Neural cell (in vitro differentiated cells): ENCODE results near the gene GSG1L. TPM values are rescaled to one million over a fixed set of nuclear protein-coding genes. Genes with fewer than 3 reads are reported as not detected.

Source experiments
- H2AFZ ChIP-seq: fragments of 200-600, 300-800 bp; sonication (generic), shearing (Covaris generic); 2 replicates; pipeline ENCODE4 v1.6.0; 2014; ENCODE audit warnings: low read depth, mild to moderate bottlenecking, antibody characterized with exemption, low read length, moderate library complexity
- H3F3A ChIP-seq: fragments of 200-600 bp; shearing (Covaris generic); 2 replicates; pipeline ENCODE4 v1.6.1; 2016; ENCODE audit warnings: mild to moderate bottlenecking, moderate library complexity, mixed read lengths, antibody characterized with exemption, low read length; ENCODE audit not compliant: insufficient read depth, poor library complexity, severe bottlenecking
- H3K27ac ChIP-seq: fragments of 200-600, 300-800 bp; sonication (generic), shearing (Covaris generic); 2 replicates; pipeline ENCODE4 v1.5.1; 2014; ENCODE audit warnings: mild to moderate bottlenecking, low read length, moderate library complexity
- H3K27me3 ChIP-seq: fragments of 300-800, 200-600 bp; sonication (generic), shearing (Covaris generic); 2 replicates; pipeline ENCODE4 v1.6.0; 2014; ENCODE audit warnings: mild to moderate bottlenecking, low read depth, low read length, moderate library complexity; ENCODE audit not compliant: insufficient read depth
- H3K36me3 ChIP-seq: fragments of 300-800, 200-600 bp; sonication (generic), shearing (Covaris generic); 2 replicates; pipeline ENCODE4 v1.5.1; 2014; ENCODE audit warnings: mild to moderate bottlenecking, antibody characterized with exemption, low read length, moderate library complexity; ENCODE audit not compliant: insufficient read depth
- H3K4me2 ChIP-seq: fragments of 300-800, 200-600 bp; sonication (generic), shearing (Covaris generic); 2 replicates; pipeline ENCODE4 v1.6.0; 2014; ENCODE audit warnings: mild to moderate bottlenecking, low read length
- H3K4me3 ChIP-seq: fragments of 300-800, 200-600 bp; sonication (generic), shearing (Covaris generic); 2 replicates; pipeline ENCODE4 v1.5.1; 2014; ENCODE audit warnings: mild to moderate bottlenecking, low read length, moderate library complexity
- H3K79me2 ChIP-seq: fragments of 200-600 bp; shearing (Covaris generic); replicated peaks from 2 replicates; pipeline ENCODE4 v1.6.0; 2014; ENCODE audit warnings: mild to moderate bottlenecking, low read length, moderate library complexity; ENCODE audit not compliant: insufficient read depth
- H3K9ac ChIP-seq: fragments of 300-800, 200-600 bp; sonication (generic), shearing (Covaris generic); 2 replicates; pipeline ENCODE4 v1.6.1; 2016; ENCODE audit warnings: mild to moderate bottlenecking, low read length, mixed read lengths
- H3K9me2 ChIP-seq: fragments of 200-600 bp; shearing (Covaris generic); 2 replicates; pipeline ENCODE4 v1.6.1; 2016; ENCODE audit warnings: mild to moderate bottlenecking, low read length, mixed read lengths; ENCODE audit not compliant: insufficient read depth
- H3K9me3 ChIP-seq: fragments of 200-600, 300-800 bp; sonication (generic), shearing (Covaris generic); 2 replicates; pipeline ENCODE4 v1.6.1; 2016; ENCODE audit warnings: mild to moderate bottlenecking, mixed run types, low read length, moderate library complexity, mixed read lengths
- H4K20me1 ChIP-seq: fragments of 200-600 bp; shearing (Covaris generic); 2 replicates; pipeline ENCODE4 v1.6.1; 2016; ENCODE audit warnings: mild to moderate bottlenecking, mixed run types; ENCODE audit not compliant: insufficient read depth
- CTCF ChIP-seq: fragments of 450-650 bp; IDR thresholded peaks from 2 replicates; pipeline ENCODE4 v1.5.1; 2014; ENCODE audit warnings: antibody characterized with exemption, mild to moderate bottlenecking, moderate library complexity; ENCODE audit not compliant: poor library complexity, severe bottlenecking
- EP300 ChIP-seq: fragments of 450-650 bp; conservative IDR thresholded peaks from 2 replicates; pipeline ENCODE4 v1.6.1; 2014; ENCODE audit warnings: antibody characterized with exemption, mild to moderate bottlenecking, moderate library complexity; ENCODE audit not compliant: poor library complexity, severe bottlenecking
- EZH2 ChIP-seq: fragments of 200-600, 300-800 bp; shearing (Covaris generic), sonication (generic); IDR thresholded peaks from 2 replicates; pipeline ENCODE4 v1.6.1; 2014; ENCODE audit warnings: antibody characterized with exemption, low read length, borderline replicate concordance, mild to moderate bottlenecking; ENCODE audit not compliant: insufficient read depth, poor library complexity, severe bottlenecking
- MXI1 ChIP-seq: fragments of 450-650 bp; conservative IDR thresholded peaks from 2 replicates; pipeline ENCODE4 v1.6.1; 2014; ENCODE audit warnings: antibody characterized with exemption, mild to moderate bottlenecking; ENCODE audit not compliant: poor library complexity, severe bottlenecking
- POLR2AphosphoS5 ChIP-seq: IDR thresholded peaks from 2 replicates; pipeline ENCODE4 v1.6.1; 2012
- RAD21 ChIP-seq: fragments of 450-650 bp; conservative IDR thresholded peaks from 2 replicates; pipeline ENCODE4 v1.6.1; 2014; ENCODE audit warnings: antibody characterized with exemption, mild to moderate bottlenecking, moderate library complexity
- SMC3 ChIP-seq: fragments of 450-650 bp; conservative IDR thresholded peaks from 2 replicates; pipeline ENCODE4 v1.6.1; 2014; ENCODE audit warnings: antibody characterized with exemption, mild to moderate bottlenecking, moderate library complexity; ENCODE audit not compliant: poor library complexity
- TAF1 ChIP-seq: IDR thresholded peaks from 2 replicates; pipeline ENCODE4 v1.6.1; 2012; ENCODE audit warnings: low read depth
- polyA plus RNA-seq: library from polyadenylated mRNA; depleted of rRNA; stranded (reverse); fragments of >200 nt; gene quantifications from 2 replicates; pipeline ENCODE4 v1.2.3, GENCODE V29; 2014
- TF ChIP-seq, protein P1 (sequence below): IDR thresholded peaks from 2 replicates; pipeline ENCODE4 v1.6.1; 2012; ENCODE audit warnings: borderline replicate concordance

GSG1L gene
- polyA plus RNA-seq, 1 donor from 2014 or later, result 0.85 TPM

- Histone ChIP-seq H3K9ac (no peak overlapping the region), H3F3A (no peaks in the 10 kb centered on the region), H3K36me3 (no peaks in the 10 kb centered on the region), H3K9me2 (no peaks in the 10 kb centered on the region), H2AFZ (no peak overlapping the region), H3K27ac (no peak overlapping the region), H3K27me3 (no peaks in the 10 kb centered on the region), H3K4me3 (no peak overlapping the region), H3K9me3 (no peaks in the 10 kb centered on the region), H3K79me2 (no peaks in the 10 kb centered on the region), H4K20me1 (no peaks in the 10 kb centered on the region), H3K4me2 (no peak overlapping the region)
- TF ChIP-seq, protein P1, sequence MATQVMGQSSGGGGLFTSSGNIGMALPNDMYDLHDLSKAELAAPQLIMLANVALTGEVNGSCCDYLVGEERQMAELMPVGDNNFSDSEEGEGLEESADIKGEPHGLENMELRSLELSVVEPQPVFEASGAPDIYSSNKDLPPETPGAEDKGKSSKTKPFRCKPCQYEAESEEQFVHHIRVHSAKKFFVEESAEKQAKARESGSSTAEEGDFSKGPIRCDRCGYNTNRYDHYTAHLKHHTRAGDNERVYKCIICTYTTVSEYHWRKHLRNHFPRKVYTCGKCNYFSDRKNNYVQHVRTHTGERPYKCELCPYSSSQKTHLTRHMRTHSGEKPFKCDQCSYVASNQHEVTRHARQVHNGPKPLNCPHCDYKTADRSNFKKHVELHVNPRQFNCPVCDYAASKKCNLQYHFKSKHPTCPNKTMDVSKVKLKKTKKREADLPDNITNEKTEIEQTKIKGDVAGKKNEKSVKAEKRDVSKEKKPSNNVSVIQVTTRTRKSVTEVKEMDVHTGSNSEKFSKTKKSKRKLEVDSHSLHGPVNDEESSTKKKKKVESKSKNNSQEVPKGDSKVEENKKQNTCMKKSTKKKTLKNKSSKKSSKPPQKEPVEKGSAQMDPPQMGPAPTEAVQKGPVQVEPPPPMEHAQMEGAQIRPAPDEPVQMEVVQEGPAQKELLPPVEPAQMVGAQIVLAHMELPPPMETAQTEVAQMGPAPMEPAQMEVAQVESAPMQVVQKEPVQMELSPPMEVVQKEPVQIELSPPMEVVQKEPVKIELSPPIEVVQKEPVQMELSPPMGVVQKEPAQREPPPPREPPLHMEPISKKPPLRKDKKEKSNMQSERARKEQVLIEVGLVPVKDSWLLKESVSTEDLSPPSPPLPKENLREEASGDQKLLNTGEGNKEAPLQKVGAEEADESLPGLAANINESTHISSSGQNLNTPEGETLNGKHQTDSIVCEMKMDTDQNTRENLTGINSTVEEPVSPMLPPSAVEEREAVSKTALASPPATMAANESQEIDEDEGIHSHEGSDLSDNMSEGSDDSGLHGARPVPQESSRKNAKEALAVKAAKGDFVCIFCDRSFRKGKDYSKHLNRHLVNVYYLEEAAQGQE, result no peak
- TF ChIP-seq MXI1 (no peak), TAF1 (no peak), EZH2 (no peak), POLR2AphosphoS5 (no peak), EP300 (no peak), SMC3 (no peak), RAD21 (no peak), CTCF (no peak)
Measured at GRCh38 chr16:27851586-27851985, 211.9 kb downstream of the GSG1L start.

GRCh38 chr16:27849621-27850020 is 213.9 kb downstream of the GSG1L start:
- no peaks in the 10 kb centered on the region for H3F3A ChIP-seq
- no peak overlapping the region for H3K27ac ChIP-seq
- H2AFZ ChIP-seq, result no peak overlapping the region
- H3K9ac ChIP-seq, result no peak overlapping the region
- H3K4me2 ChIP-seq, result no peak overlapping the region
- H4K20me1 ChIP-seq, result no peaks in the 10 kb centered on the region
- H3K9me2 ChIP-seq, result no peaks in the 10 kb centered on the region
- no peak for TF ChIP-seq MXI1
- TF ChIP-seq SMC3, result no peak
- no peak for TF ChIP-seq TAF1
- TF ChIP-seq EP300, result no peak
- TF ChIP-seq, protein P1, result no peak
- TF ChIP-seq POLR2AphosphoS5, result no peak
- TF ChIP-seq RAD21, result no peak
- TF ChIP-seq CTCF, result no peak
- no peak for TF ChIP-seq EZH2
- no peak overlapping the region for H3K4me3 ChIP-seq
- H3K79me2 ChIP-seq, result no peaks in the 10 kb centered on the region
- H3K27me3 ChIP-seq, result no peaks in the 10 kb centered on the region
- no peaks in the 10 kb centered on the region for H3K9me3 ChIP-seq
- no peaks in the 10 kb centered on the region for H3K36me3 ChIP-seq
